Activated CD8-positive, alpha-beta memory T cell treated with anti-CD3 and anti-CD28 coated beads, Interleukin-2, amount 10 ng/mL, durations not matched to agents 7 days and 5 days (primary cell): ENCODE data around the gene BLTP3B. TPM values are rescaled to one million over a fixed set of nuclear protein-coding genes. Genes with fewer than 3 reads are reported as not detected.
A peak's percentile ranks its signal among the peaks of the same experiment; 100 is the strongest.

Experiments used
- ATAC-seq: fragments of 150-1000 bp; cut with Tn5 transposase; one replicate; pipeline ENCODE4 v1.10.0; 2021; ENCODE audit warnings: moderate library complexity
- CTCF ChIA-PET: fragments of 350-600 bp; sonication (Branson Sonifier 250); formaldehyde crosslinking; loops from one replicate; lab custom pipeline; 2021; ENCODE audit warnings: antibody characterized with exemption; lab: Charles Lee
- DNase-seq: peaks from one replicate; pipeline ENCODE4 v3.0.0-alpha.2; 2020
- H3K27ac Mint-ChIP-seq: one replicate; pipeline ENCODE4 v1.8.0; 2021; ENCODE audit warnings: mild to moderate bottlenecking, mixed read lengths
- H3K27me3 Mint-ChIP-seq: one replicate; pipeline ENCODE4 v1.8.0; 2021; ENCODE audit warnings: mixed read lengths
- H3K36me3 Mint-ChIP-seq: one replicate; pipeline ENCODE4 v1.8.0; 2021; ENCODE audit warnings: mild to moderate bottlenecking, mixed read lengths
- H3K4me1 Mint-ChIP-seq: one replicate; pipeline ENCODE4 v1.8.0; 2021; ENCODE audit warnings: mixed read lengths
- H3K4me3 Mint-ChIP-seq: one replicate; pipeline ENCODE4 v1.8.0; 2021; ENCODE audit warnings: mild to moderate bottlenecking, moderate library complexity, mixed read lengths
- H3K9me3 Mint-ChIP-seq: one replicate; pipeline ENCODE4 v1.8.0; 2022; ENCODE audit warnings: low read depth, mixed read lengths
- total RNA-seq, 2 experiments: library from RNA; stranded (reverse); gene quantifications; one replicate each; pipeline ENCODE4 v1.2.3, GENCODE V29; 2021

Gene BLTP3B
- total RNA-seq, 2 experiments from 2014 or later = 36.4 to 42.0 TPM

DNA sequence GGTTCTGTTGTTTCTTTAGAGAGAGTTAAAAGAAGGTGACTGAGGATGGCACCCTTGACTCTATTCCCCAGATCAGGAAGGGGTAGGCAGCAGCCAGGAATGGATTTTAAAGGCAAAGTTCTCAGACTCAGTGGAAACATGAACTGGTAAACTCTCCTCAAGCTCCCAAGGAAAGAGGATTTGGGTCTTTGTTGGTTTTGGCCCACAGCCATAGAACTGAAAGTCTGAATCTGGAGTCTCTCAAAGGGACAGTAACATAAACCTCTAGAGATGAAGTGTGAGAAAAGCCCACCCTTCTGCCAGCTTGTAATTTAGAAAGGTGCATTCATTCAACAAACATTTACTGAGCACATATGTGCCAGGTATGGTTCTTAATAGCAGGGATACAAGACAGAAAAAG lies 28.6 kb upstream of the BLTP3B start:
- no peaks in the 10 kb centered on the region for H3K27me3 Mint-ChIP-seq
- H3K4me1 Mint-ChIP-seq = no peaks in the 10 kb centered on the region
- H3K9me3 Mint-ChIP-seq = no peaks in the 10 kb centered on the region
- H3K27ac Mint-ChIP-seq = no peak overlapping the region
- DNase-seq = no peak
- H3K36me3 Mint-ChIP-seq = peaks cover 13% of the 10 kb centered on the region
- CTCF ChIA-PET = no interaction called here
- no peak for ATAC-seq
- no peak overlapping the region for H3K4me3 Mint-ChIP-seq

DNA sequence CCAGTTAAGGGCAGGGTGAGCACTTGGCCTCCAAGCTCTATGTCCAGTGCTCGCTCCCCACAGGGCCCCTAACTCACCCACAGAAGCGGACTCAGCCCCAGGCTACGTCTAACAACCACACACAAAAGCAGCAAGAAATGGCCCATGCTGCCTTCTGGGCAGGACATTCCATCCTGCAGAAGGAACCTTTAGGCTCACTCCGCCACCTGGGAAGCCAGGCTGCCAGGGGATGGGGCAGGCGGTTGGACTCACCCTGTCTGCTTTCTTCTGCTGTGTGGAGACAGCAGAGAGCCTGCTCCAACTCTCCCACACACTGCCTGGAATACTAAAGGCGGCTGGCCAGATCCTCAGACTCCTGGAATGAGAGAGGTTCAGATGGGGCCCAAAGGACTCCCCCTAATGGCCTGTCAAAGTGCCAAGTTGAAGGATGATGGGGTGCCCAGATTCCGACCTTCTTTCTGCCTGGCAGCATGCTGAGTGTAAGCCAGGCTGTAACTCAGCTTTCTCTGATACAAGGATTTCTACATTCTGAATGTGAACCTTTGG lies 27.7 kb upstream of the BLTP3B start:
- Mint-ChIP-seq H3K4me3 (no peak overlapping the region), H3K9me3 (no peaks in the 10 kb centered on the region), H3K36me3 (peaks cover 13% of the 10 kb centered on the region), H3K4me1 (no peaks in the 10 kb centered on the region), H3K27me3 (no peaks in the 10 kb centered on the region), H3K27ac (no peak overlapping the region)
- CTCF ChIA-PET = interaction anchor here (0.6 kb wide), 1 partner anchor 25 kb away, joined by 3 read pairs; no protein-coding TSS in a partner anchor
- ATAC-seq (no peak), DNase-seq (no peak)

DNA sequence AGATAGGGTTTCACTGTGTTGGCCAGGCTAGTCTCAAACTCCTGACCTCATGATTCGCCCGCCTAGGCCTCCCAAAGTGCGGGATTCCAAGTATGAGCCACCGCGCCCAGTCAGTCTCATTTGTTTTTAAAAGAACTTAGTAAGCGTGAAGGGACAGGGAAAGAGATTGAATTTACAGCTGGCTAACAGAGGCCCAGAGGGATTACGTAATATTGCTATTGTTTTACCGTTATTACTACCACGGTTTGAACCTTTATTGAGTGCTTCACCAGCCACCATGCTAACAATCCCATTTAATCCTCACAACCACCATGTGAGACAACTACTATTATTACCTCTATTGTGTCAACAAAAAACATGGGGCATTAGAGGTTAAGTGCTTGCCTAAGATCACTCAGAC lies 26.7 kb upstream of the BLTP3B start:
- Mint-ChIP-seq H3K4me1 (peaks cover 1% of the 10 kb centered on the region), H3K27ac (no peak overlapping the region), H3K36me3 (peaks cover 12% of the 10 kb centered on the region), H3K4me3 (no peak overlapping the region), H3K27me3 (no peaks in the 10 kb centered on the region), H3K9me3 (no peaks in the 10 kb centered on the region)
- no peak for DNase-seq
- CTCF ChIA-PET = no interaction called here
- ATAC-seq = no peak

DNA sequence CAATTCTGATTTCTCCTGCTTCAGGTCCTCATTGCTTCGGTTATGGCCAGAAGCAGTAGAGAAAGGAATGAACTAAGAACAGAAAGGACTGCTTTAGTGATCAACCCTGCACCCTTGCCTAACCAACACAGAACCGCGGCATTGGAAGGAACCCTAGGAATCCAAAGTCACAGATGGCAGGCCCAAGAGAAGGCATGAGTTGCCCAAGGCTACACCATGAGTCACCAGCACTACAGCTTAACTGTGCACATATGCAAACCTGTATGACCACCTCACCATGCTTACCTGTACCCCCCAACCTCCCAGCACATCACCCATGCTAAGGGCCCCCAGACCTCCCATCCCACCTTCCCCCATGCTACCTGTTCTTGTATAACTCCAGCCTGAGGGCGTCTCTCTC lies 25.9 kb upstream of the BLTP3B start:
- peaks cover 11% of the 10 kb centered on the region for H3K36me3 Mint-ChIP-seq
- H3K9me3 Mint-ChIP-seq = no peaks in the 10 kb centered on the region
- DNase-seq (no peak), ATAC-seq (no peak)
- CTCF ChIA-PET = no interaction called here
- H3K4me1 Mint-ChIP-seq = peaks cover 8% of the 10 kb centered on the region
- no peak overlapping the region for H3K27ac Mint-ChIP-seq
- no peak overlapping the region for H3K4me3 Mint-ChIP-seq
- H3K27me3 Mint-ChIP-seq = no peaks in the 10 kb centered on the region

DNA sequence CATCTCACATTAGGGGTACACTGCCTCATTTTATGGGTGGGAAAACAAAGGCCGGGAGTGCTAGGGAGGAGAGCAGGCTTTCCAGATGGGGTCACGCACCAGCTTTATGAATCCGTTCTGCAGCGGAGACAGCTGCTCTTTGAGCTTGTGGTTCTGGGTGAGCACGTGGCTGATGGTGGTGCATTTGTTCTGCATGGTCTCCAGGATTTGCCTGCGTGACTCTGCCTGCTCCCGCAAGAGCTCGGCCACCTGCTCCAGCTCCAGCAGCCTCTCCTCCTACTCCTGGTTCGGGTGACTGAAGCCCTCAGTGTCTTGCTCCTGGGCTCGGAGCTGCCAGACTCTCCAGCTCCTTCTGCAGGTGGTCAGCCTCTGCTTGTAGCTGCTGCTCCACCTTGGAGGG lies 23.6 kb upstream of the BLTP3B start:
- no peak overlapping the region for H3K4me3 Mint-ChIP-seq
- H3K27ac Mint-ChIP-seq = no peak overlapping the region
- no peak for DNase-seq
- H3K36me3 Mint-ChIP-seq = peaks cover 7% of the 10 kb centered on the region
- no peak for ATAC-seq
- no peaks in the 10 kb centered on the region for H3K9me3 Mint-ChIP-seq
- CTCF ChIA-PET = interaction anchor here (5.1 kb wide), 1 partner anchor 12 kb away, joined by 41 read pairs; no protein-coding TSS in a partner anchor
- no peaks in the 10 kb centered on the region for H3K27me3 Mint-ChIP-seq
- H3K4me1 Mint-ChIP-seq = peaks cover 13% of the 10 kb centered on the region

DNA sequence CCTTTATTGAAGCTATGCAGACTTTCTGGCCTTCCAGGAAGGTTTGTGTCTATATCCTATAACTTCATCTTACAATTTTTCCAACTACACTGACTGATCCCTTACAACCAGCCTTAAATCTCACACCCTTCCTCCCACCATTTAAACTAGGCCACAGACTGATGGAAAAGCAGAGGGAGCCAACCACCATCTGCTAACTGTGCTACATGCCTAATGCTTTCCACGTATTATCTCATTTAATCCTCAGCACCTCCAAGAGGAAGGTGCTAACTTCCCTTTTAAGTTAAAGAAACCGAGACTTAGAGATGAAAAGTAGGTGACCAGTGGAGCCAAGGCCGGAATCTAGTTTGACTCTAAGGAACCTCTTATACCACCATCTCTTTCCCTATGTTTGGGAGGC lies 22.7 kb upstream of the BLTP3B start:
- CTCF ChIA-PET = interaction anchor here (5.1 kb wide), 1 partner anchor 11 kb away, joined by 41 read pairs; no protein-coding TSS in a partner anchor
- peaks cover 13% of the 10 kb centered on the region for H3K4me1 Mint-ChIP-seq
- H3K4me3 Mint-ChIP-seq = no peak overlapping the region
- no peak for DNase-seq
- ATAC-seq = no peak
- no peak overlapping the region for H3K27ac Mint-ChIP-seq
- no peaks in the 10 kb centered on the region for H3K27me3 Mint-ChIP-seq
- H3K9me3 Mint-ChIP-seq = no peaks in the 10 kb centered on the region
- H3K36me3 Mint-ChIP-seq = peaks cover 7% of the 10 kb centered on the region

DNA sequence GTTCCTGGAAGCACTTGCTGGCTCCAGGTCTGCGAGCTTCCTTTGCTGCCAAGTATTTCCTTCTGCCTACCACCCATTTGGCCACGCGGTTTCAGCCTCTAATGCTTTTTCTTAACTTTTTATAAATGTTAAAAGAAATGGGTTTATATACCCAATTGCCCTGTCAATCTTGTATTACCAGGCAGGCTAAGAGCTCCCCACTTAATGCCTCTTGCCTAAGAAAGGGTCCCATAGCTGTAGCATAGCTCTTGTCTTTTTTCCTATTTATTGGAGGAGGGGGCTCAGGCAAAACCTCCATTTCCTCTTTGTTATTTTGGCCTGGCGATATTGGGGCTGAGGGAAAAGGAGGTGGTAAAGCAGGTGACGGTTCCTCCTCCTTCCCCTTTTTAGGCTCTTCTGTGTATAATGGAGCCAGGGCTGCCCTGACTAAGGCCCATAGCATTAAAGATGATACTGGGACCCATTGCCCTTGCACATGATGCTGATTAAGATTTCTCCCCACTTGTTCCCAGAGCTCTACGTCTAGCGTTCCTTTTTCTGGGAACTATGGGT lies 21.6 kb upstream of the BLTP3B start:
- Mint-ChIP-seq H3K4me1 (peaks cover 13% of the 10 kb centered on the region), H3K27ac (no peak overlapping the region), H3K4me3 (peak overlapping the region; percentile 45), H3K36me3 (peaks cover 12% of the 10 kb centered on the region), H3K9me3 (no peaks in the 10 kb centered on the region), H3K27me3 (no peaks in the 10 kb centered on the region)
- CTCF ChIA-PET = interaction anchor here (1.2 to 5.1 kb wide), 3 partner anchors 10 to 38 kb away, joined by 4 to 41 read pairs (median 6); no protein-coding TSS in a partner anchor
- no peak for DNase-seq
- peak; percentile 20 for ATAC-seq

DNA sequence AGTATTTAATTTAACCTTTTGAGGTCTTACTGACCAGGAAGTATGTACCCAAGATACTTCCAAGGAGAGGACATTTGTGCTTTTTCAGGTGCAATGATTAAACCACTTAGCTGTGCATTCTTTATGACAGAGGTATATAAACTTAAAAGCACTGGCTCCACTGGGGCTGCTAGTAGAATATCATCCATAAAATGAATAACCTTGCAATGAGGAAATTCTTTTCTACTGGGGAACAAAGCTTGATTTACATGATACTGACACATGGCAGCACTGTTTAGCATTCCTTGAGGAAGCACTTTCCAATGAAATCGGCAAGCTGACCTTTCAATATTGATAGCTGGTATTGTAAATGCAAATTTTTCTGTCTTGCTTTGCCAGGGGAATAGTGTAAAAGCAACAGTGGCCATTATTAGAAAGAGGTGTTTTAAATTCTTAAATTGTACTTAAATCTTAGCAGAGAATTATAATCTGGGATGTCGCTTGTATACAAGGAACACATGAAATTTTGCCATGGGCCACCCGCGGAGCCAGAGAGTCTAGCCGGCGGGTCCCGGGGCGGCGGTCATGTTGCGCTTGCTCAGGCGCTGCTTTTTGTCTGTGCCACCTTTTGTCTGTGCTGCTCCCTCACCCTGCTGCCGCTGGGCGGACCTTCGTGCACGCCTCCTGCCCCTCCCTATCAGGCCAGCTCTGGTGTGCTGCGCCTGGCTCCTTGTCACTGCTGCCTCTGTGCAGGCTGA lies 20.9 kb upstream of the BLTP3B start:
- Mint-ChIP-seq H3K36me3 (peaks cover 10% of the 10 kb centered on the region), H3K9me3 (no peaks in the 10 kb centered on the region), H3K27ac (no peak overlapping the region), H3K27me3 (no peaks in the 10 kb centered on the region), H3K4me1 (peaks cover 13% of the 10 kb centered on the region), H3K4me3 (peak overlapping the region; percentile 45)
- CTCF ChIA-PET = interaction anchor here (1.2 to 5.1 kb wide), 3 partner anchors 9 to 38 kb away, joined by 4 to 41 read pairs (median 6); no protein-coding TSS in a partner anchor
- DNase-seq = peak; percentile 86
- peak; percentile 100 for ATAC-seq

DNA sequence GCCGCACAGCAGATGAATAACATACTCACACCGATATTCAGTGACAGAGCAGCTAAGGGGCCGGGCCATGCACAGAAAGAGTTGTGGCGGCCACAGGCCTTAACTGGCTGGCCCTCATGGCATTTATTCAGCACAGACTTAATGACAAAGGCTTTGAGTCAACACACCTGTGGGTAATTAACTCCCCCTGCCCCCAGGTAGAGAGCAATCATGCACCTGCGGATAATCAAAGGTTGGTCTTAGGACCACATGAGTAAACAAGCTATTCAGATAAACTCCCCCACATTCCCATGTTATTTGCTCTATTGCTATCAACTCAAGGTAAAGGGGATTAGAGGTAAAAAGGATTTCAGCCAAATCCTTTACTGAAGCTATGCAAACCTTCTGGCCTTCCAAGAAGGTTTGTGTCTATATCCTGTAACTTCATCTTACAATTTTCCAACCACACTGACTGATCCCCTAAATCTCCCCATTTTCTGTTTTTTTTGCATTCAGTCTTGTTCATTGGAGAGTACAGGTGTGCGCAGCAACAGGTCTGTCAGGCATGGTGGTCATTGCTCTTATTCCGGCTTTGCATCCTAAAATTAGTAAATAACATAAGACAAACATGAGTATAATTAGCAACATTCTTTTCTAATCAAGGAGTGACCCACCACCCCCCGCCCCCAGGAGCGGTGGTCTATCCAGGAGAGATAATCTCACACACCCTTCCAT lies 16.9 kb upstream of the BLTP3B start:
- Mint-ChIP-seq H3K9me3 (no peaks in the 10 kb centered on the region), H3K36me3 (peaks cover 5% of the 10 kb centered on the region), H3K27ac (no peak overlapping the region), H3K4me1 (peaks cover 21% of the 10 kb centered on the region), H3K27me3 (no peaks in the 10 kb centered on the region), H3K4me3 (no peak overlapping the region)
- CTCF ChIA-PET = no interaction called here
- ATAC-seq (no peak), DNase-seq (no peak)

DNA sequence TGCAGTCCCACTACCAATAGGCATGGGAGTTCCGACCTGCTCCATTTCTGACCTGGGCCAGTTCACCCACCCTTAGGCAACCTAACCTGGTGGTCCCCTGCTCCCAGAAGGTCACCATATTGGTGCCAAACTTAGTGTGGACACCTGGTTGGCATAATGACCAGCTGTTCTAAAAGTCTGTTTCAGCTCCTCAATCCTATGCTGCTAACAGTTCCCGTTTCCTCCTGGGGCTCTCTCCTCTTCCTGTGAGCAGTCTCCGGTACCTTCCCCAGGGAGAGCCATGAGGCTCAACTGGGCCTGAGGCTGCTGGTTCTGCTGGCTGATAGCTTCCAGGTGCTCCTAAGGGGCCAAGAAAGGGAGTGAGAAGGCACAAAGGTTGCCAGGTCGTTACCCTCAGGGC lies 15.9 kb upstream of the BLTP3B start:
- ATAC-seq = no peak
- peaks cover 15% of the 10 kb centered on the region for H3K4me1 Mint-ChIP-seq
- CTCF ChIA-PET = no interaction called here

DNA sequence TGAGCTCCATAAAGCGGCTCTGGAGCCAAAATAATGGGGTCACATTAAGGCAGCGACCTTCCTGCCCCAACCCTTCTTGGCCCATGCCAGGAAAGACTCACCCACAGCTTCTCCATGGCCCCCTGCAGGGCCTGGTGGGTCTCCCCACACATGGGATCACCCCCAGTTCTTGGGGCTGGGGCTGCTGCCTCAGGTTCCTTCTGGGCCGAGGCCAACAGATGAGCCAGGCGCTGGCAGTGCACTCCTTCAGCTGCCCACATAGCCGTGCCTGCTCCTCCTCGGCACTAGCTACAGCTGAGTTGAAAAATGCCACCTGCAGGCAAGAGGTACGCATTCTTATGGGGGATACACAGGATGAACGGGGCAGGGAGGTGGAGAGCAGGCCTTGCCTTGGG lies 14.8 kb upstream of the BLTP3B start:
- no peaks in the 10 kb centered on the region for H3K27me3 Mint-ChIP-seq
- ATAC-seq (no peak), DNase-seq (no peak)
- CTCF ChIA-PET = no interaction called here
- no peak overlapping the region for H3K4me3 Mint-ChIP-seq
- no peaks in the 10 kb centered on the region for H3K9me3 Mint-ChIP-seq
- peaks cover 11% of the 10 kb centered on the region for H3K4me1 Mint-ChIP-seq
- H3K36me3 Mint-ChIP-seq = peaks cover 5% of the 10 kb centered on the region
- no peak overlapping the region for H3K27ac Mint-ChIP-seq

More for the DNA sequence above, 15.9 kb upstream of the BLTP3B start:
- no peaks in the 10 kb centered on the region for H3K9me3 Mint-ChIP-seq
- H3K4me3 Mint-ChIP-seq = no peak overlapping the region
- no peak for DNase-seq
- H3K27me3 Mint-ChIP-seq = no peaks in the 10 kb centered on the region
- peaks cover 5% of the 10 kb centered on the region for H3K36me3 Mint-ChIP-seq
- H3K27ac Mint-ChIP-seq = no peak overlapping the region

DNA sequence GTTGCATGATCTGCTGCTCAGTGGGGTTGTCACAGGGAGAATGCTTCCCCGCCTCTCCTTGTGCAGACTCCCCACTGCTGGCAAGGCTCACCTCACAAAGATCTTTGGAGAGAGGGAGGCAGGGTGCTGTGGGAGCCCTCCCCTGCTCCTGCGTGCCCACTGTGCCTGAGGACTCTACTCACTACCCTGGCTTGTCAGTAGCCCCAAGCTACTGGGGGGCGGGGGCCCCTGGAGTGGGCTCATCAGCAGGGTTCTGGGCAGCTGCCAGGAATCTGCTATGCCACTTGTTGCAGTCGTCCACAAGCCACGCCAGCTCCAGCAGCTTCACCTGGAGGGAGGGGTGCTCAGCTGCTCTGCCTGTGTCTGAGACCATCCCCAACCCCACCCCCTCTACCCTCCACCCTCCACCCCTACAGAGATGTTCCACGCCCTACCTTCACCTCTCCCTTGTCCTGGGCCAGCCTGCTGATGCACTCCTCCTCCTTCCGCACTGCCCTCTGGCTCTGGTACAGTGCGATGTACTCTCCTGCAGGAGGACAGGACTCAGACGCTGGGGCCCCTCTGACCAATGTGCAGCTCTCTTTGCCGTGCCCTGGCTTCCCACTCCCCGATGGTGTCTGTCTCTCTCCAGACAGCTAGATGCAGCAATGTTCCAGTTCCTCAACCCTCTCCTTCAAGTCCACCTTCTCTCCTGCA lies 14.2 kb upstream of the BLTP3B start:
- Mint-ChIP-seq H3K9me3 (no peaks in the 10 kb centered on the region), H3K4me3 (no peak overlapping the region), H3K27ac (no peak overlapping the region), H3K36me3 (peaks cover 5% of the 10 kb centered on the region), H3K27me3 (no peaks in the 10 kb centered on the region), H3K4me1 (peaks cover 11% of the 10 kb centered on the region)
- CTCF ChIA-PET = no interaction called here
- DNase-seq = no peak
- no peak for ATAC-seq
